K562 (cell line): ENCODE measurements around the gene MPPED2. TPM values are rescaled to one million over a fixed set of nuclear protein-coding genes. Genes with fewer than 3 reads are reported as not detected.

Experiments
- ATAC-seq: fragments of 200-7000 bp; cut with Tn5 transposase; 3 replicates; pipeline ENCODE4 v1.9.1; 2020; ENCODE audit warnings: moderate library complexity
- BruUV-seq: library from RNA; stranded (reverse); fragments of 400-500 nt; replicated peaks from 2 replicates; lab custom pipeline; 2021; lab: Mats Ljungman, UMichigan
- CTCF ChIA-PET: fragments of 300-600 bp; formaldehyde crosslinking; extraction: SDS; loops from one replicate; lab custom pipeline; 2021; ENCODE audit warnings: low intra/inter-chr PET ratio; lab: Yijun Ruan, JAX
- POLR2A ChIA-PET: fragments of 300-600, 350-650 bp; sonication (Branson Sonifier 250); formaldehyde crosslinking; extraction: SDS; loops from one replicate; lab custom pipeline; 2021; ENCODE audit warnings: antibody characterized with exemption, inconsistent platforms; lab: Yijun Ruan, JAX
- DNase-seq, 4 experiments: peaks; one replicate each; pipeline versions ENCODE4 v3.0.0 to v3.0.0-alpha.2; 2011 to 2018; ENCODE audit warnings: low spot score in 3 of 4, mixed read lengths in 3 of 4; ENCODE audit errors: extremely low read depth in 1 of 4
- FAIRE-seq: peaks from 2 replicates; lab custom pipeline; 2011; peaks lifted over from hg19 to GRCh38; lab: Jason Lieb, UNC
- H2AFZ ChIP-seq: 2 replicates; pipeline ENCODE4 v1.6.0; 2011; ENCODE audit warnings: low read depth, low read length, control low read depth, inconsistent platforms
- H3K27ac ChIP-seq: fragments of 200-600 bp; 3 replicates; pipeline ENCODE4 v1.8.0; 2011; ENCODE audit warnings: low read depth, mild to moderate bottlenecking, control low read depth, inconsistent platforms, low read length, moderate library complexity, mixed read lengths; ENCODE audit errors: extremely low read depth
- H3K27me3 ChIP-seq, 2 experiments: fragments of 300-600 bp in 1 of 2; 2 replicates in 1 of 2; 3 replicates in 1 of 2; pipeline versions ENCODE4 v1.6.0 to v1.8.0; 2011; ENCODE audit warnings: inconsistent platforms in 2 of 2, low read length in 2 of 2, mild to moderate bottlenecking in 1 of 2, mixed read lengths in 1 of 2, moderate library complexity in 1 of 2; ENCODE audit not compliant: control insufficient read depth in 2 of 2, insufficient read depth in 2 of 2
- H3K36me3 ChIP-seq: fragments of 300-600 bp; 3 replicates; pipeline ENCODE4 v1.8.0; 2011; ENCODE audit warnings: mild to moderate bottlenecking, low read length, inconsistent platforms; ENCODE audit not compliant: control insufficient read depth, insufficient read depth
- H3K4me1 ChIP-seq, 2 experiments: fragments of 200-600 bp in 1 of 2; replicated peaks in 1 of 2; 2 replicates in 1 of 2; 3 replicates in 1 of 2; pipeline versions ENCODE4 v1.5.1 to v1.8.0; 2011; ENCODE audit warnings: inconsistent platforms in 2 of 2, low read length in 2 of 2, mild to moderate bottlenecking in 1 of 2, mixed read lengths in 1 of 2, moderate library complexity in 1 of 2; ENCODE audit not compliant: control insufficient read depth in 2 of 2, insufficient read depth in 2 of 2
- H3K4me2 ChIP-seq: 2 replicates; pipeline ENCODE4 v1.6.1; 2011; ENCODE audit warnings: low read length, control low read depth, inconsistent platforms, mixed read lengths; ENCODE audit not compliant: insufficient read depth
- H3K4me3 ChIP-seq: fragments of 200-600 bp; sonication (generic), shearing (Covaris generic); 2 replicates; pipeline ENCODE4 v1.5.1; 2016; ENCODE audit warnings: control low read depth, inconsistent platforms
- H3K79me2 ChIP-seq: fragments of 200-600 bp; 3 replicates; pipeline ENCODE4 v1.8.0; 2011; ENCODE audit warnings: low read length, inconsistent platforms; ENCODE audit not compliant: control insufficient read depth, insufficient read depth
- H3K9ac ChIP-seq, 2 experiments: 2 replicates each; pipeline versions ENCODE4 v1.6.0 to v1.6.1; 2011; ENCODE audit warnings: low read depth in 2 of 2, low read length in 2 of 2, control low read depth in 1 of 2, inconsistent platforms in 1 of 2, mild to moderate bottlenecking in 1 of 2, mixed read lengths in 1 of 2; ENCODE audit not compliant: insufficient read depth in 1 of 2
- H3K9me1 ChIP-seq: one replicate; pipeline ENCODE4 v1.6.0; 2011; ENCODE audit warnings: inconsistent platforms, mild to moderate bottlenecking, low read length, moderate library complexity; ENCODE audit not compliant: control insufficient read depth, insufficient read depth
- H3K9me3 ChIP-seq: replicated peaks from 2 replicates; pipeline ENCODE4 v1.5.1; 2011; ENCODE audit warnings: low read depth, low read length, inconsistent platforms; ENCODE audit not compliant: control insufficient read depth, insufficient read depth
- H4K20me1 ChIP-seq: replicated peaks from 2 replicates; pipeline ENCODE4 v1.6.1; 2011; ENCODE audit warnings: low read length, inconsistent platforms, mixed read lengths; ENCODE audit not compliant: control insufficient read depth, insufficient read depth
- ATF1 ChIP-seq, 2 experiments: fragments of 450-650 bp in 1 of 2; IDR thresholded peaks; 2 replicates each; pipeline ENCODE4 v1.6.1; 2016; ENCODE audit warnings: missing compliant biosample characterization in 1 of 2, missing genetic modification characterization in 1 of 2
- XRCC3 ChIP-seq: fragments of 450-650 bp; IDR thresholded peaks from 2 replicates; pipeline ENCODE4 v1.6.1; 2017; ENCODE audit warnings: mild to moderate bottlenecking, moderate library complexity
- ZFP1 ChIP-seq: fragments of 450-650 bp; formaldehyde crosslinking; IDR thresholded peaks from 2 replicates; pipeline ENCODE4 v1.4.0; 2020; ENCODE audit warnings: mild to moderate bottlenecking, mixed read lengths
- ZNF766 ChIP-seq: fragments of 200-800 bp; sonication (Bioruptor generic); conservative IDR thresholded peaks from 2 replicates; pipeline ENCODE4 v1.6.1; 2016; ENCODE audit warnings: missing genetic modification characterization, missing compliant biosample characterization
- WGBS: fragments of 100-300 bp; shearing (Covaris generic); methylation state at CpG from one replicate; pipeline ENCODE4 v1.1.6; 2016; ENCODE audit warnings: low coverage, mixed read lengths; ENCODE audit not compliant: insufficient coverage; ENCODE audit errors: missing lambda C conversion rate; 5-methylcytosine and 5-hydroxymethylcytosine counted together
- in situ Hi-C: fragments of 300-500 bp; cut with MboI; formaldehyde crosslinking; loops from 4 replicates; pipeline ENCODE4 v1.15.0; 2018; ENCODE audit warnings: inconsistent platforms, mixed read lengths
- intact Hi-C: fragments of 100-400 bp; cut with micrococcal nuclease; formaldehyde crosslinking; loops from 2 replicates; pipeline ENCODE4 v1.14.2; 2022
- polyA plus RNA-seq, 8 experiments: library from polyadenylated mRNA; depleted of rRNA in 4 of 8; stranded (reverse) in 5 of 8; unstranded in 3 of 8; fragments of >200 nt; fragmentation: Nextera tagmentation in 2 of 8; fragmentation: Illumina TruSeq in 1 of 8; extraction: Ambion mirVana in 2 of 8; extraction: Trizol in 1 of 8; gene quantifications; 2 replicates each; pipeline versions ENCODE4 v1.2.1 to v1.2.3, GENCODE V29; 2011 to 2014; ENCODE audit warnings: inconsistent platforms in 1 of 8, missing spikeins in 1 of 8
- total RNA-seq, 7 experiments: library from RNA; depleted of rRNA in 6 of 7; stranded (reverse); fragments of >200 nt in 6 of 7; fragmentation: Illumina TruSeq in 2 of 7; extraction: Trizol in 2 of 7; gene quantifications; 2 replicates each; pipeline versions ENCODE4 v1.2.1 to v1.2.3, GENCODE V29; 2011 to 2021; ENCODE audit warnings: low replicate concordance in 1 of 7
- TF ChIP-seq, protein P1 (sequence below), 2 experiments: fragments of 450-650 bp; conservative IDR thresholded peaks; 2 replicates each; pipeline ENCODE4 v1.6.1; 2017; ENCODE audit warnings: mild to moderate bottlenecking in 2 of 2, moderate library complexity in 2 of 2
- TF ChIP-seq, protein P2 (sequence below): sonication (generic); formaldehyde crosslinking; IDR thresholded peaks from 2 replicates; pipeline ENCODE4 v1.8.0; 2023; ENCODE audit warnings: mild to moderate bottlenecking, missing genetic modification reagents

The MPPED2 gene
- total and polyA plus RNA-seq, 9 of the 15 experiments (the other 6 are each of a cell fraction or from before 2014, with no cell fraction given) = not detected

DNA sequence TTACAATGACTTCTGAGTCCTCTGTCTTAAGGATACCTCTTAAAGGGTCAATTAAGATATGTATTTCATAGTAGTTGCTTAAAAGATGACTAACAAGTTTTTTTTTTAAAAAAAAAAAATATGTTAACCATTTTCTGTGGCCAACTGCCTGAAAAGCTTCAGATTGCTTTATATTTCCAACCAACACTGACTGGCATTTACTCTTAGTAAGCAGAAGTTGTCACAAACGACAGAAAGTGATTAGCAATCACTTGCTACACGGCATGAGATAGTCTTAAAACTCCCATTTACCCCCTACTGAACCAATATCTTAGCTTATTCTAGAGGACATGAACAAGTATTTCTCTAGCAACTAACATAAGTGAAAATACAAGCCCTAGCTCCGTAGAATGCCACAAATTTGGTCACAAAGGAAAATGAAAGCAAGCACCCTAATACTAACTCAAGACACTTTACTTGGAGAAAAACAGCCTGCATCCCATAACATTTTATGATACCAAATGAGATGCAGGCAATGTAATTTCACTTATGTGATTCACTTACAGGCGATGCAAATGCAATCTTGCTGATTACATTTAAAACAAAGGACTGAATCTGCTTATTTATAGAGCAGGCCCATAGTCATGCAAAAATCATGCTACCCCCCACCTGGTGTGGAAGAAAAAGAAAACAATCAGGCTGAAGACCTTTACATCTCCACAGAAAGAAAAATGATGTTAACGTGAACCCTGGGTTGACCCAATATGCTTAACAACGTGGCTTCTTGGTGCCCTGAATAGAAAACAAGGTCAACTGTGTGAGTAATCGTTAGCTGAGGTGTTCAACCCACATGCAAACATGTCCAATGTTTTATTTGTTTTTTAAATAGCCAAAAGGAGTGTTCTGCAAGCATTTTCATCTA lies 25.7 kb downstream of the MPPED2 start:
- no peak overlapping the region for H3K4me2 ChIP-seq
- no peaks in the 10 kb centered on the region for H3K27me3 ChIP-seq
- no peaks in the 10 kb centered on the region for H3K79me2 ChIP-seq
- ChIA-PET POLR2A (no interaction called here), CTCF (no interaction called here)
- in situ Hi-C loops (no loop called here), intact Hi-C loops (no loop called here)
- no peak overlapping the region for H2AFZ ChIP-seq
- FAIRE-seq = no peak
- no peak for ATAC-seq
- no peaks in the 10 kb centered on the region for H3K9me1 ChIP-seq
- no peak overlapping the region for H3K4me3 ChIP-seq
- H4K20me1 ChIP-seq = no peaks in the 10 kb centered on the region
- no peaks in the 10 kb centered on the region for H3K9me3 ChIP-seq
- no peak for DNase-seq
- no peak overlapping the region for H3K9ac ChIP-seq
- 2% methylated on average over 7 of the region's 7 CpGs for WGBS
- no TSS peak for BruUV-seq
- H3K27ac ChIP-seq = no peak overlapping the region
- no peak for TF ChIP-seq ZNF766
- no peak for TF ChIP-seq ATF1 (CRISPR knock-in tag; IDR thresholded peaks at IDR 0.05)
- no peak for TF ChIP-seq ATF1 (tag; IDR thresholded peaks at IDR 0.05)
- no peaks in the 10 kb centered on the region for H3K4me1 ChIP-seq
- H3K36me3 ChIP-seq = no peaks in the 10 kb centered on the region

DNA sequence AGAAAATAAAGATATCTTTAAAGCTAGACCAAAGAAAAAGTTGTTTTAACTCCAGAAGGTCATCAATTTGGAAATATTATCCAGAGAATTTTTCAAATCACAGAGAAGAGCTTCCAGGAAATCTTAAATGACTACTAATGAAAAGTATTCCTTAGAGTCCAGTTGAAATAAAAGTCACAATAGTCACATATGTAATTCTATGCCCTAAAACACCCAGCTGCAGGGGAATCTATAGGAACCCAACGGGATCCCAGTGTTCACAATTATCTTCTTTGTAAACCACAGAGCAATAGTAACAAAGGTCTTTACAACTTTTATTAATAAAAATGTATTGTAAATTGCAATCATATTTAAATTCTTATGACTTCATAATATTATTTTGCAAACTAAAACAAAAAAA lies 27.1 kb downstream of the MPPED2 start:
- H4K20me1 ChIP-seq = no peaks in the 10 kb centered on the region
- H3K79me2 ChIP-seq = no peaks in the 10 kb centered on the region
- 0% methylated on average over 1 of the region's 1 CpG for WGBS
- no TSS peak for BruUV-seq
- no peaks in the 10 kb centered on the region for H3K36me3 ChIP-seq
- no peak overlapping the region for H3K27ac ChIP-seq
- ChIA-PET POLR2A (no interaction called here), CTCF (no interaction called here)
- no peaks in the 10 kb centered on the region for H3K9me1 ChIP-seq
- no peaks in the 10 kb centered on the region for H3K9me3 ChIP-seq
- H3K4me3 ChIP-seq = no peak overlapping the region
- no peaks in the 10 kb centered on the region for H3K4me1 ChIP-seq
- ATAC-seq = no peak
- intact Hi-C loops (no loop called here), in situ Hi-C loops (no loop called here)
- no peak for DNase-seq
- no peak overlapping the region for H3K4me2 ChIP-seq
- H3K27me3 ChIP-seq = no peaks in the 10 kb centered on the region
- no peak overlapping the region for H3K9ac ChIP-seq
- FAIRE-seq = no peak
- H2AFZ ChIP-seq = no peak overlapping the region
- TF ChIP-seq, protein P1, sequence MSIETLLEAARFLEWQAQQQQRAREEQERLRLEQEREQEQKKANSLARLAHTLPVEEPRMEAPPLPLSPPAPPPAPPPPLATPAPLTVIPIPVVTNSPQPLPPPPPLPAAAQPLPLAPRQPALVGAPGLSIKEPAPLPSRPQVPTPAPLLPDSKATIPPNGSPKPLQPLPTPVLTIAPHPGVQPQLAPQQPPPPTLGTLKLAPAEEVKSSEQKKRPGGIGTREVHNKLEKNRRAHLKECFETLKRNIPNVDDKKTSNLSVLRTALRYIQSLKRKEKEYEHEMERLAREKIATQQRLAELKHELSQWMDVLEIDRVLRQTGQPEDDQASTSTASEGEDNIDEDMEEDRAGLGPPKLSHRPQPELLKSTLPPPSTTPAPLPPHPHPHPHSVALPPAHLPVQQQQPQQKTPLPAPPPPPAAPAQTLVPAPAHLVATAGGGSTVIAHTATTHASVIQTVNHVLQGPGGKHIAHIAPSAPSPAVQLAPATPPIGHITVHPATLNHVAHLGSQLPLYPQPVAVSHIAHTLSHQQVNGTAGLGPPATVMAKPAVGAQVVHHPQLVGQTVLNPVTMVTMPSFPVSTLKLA (conservative IDR thresholded peaks at IDR 0.05) = no peak
- TF ChIP-seq ZFP1 (CRISPR knock-in tag) (no peak), XRCC3 (no peak)
- TF ChIP-seq, protein P2, sequence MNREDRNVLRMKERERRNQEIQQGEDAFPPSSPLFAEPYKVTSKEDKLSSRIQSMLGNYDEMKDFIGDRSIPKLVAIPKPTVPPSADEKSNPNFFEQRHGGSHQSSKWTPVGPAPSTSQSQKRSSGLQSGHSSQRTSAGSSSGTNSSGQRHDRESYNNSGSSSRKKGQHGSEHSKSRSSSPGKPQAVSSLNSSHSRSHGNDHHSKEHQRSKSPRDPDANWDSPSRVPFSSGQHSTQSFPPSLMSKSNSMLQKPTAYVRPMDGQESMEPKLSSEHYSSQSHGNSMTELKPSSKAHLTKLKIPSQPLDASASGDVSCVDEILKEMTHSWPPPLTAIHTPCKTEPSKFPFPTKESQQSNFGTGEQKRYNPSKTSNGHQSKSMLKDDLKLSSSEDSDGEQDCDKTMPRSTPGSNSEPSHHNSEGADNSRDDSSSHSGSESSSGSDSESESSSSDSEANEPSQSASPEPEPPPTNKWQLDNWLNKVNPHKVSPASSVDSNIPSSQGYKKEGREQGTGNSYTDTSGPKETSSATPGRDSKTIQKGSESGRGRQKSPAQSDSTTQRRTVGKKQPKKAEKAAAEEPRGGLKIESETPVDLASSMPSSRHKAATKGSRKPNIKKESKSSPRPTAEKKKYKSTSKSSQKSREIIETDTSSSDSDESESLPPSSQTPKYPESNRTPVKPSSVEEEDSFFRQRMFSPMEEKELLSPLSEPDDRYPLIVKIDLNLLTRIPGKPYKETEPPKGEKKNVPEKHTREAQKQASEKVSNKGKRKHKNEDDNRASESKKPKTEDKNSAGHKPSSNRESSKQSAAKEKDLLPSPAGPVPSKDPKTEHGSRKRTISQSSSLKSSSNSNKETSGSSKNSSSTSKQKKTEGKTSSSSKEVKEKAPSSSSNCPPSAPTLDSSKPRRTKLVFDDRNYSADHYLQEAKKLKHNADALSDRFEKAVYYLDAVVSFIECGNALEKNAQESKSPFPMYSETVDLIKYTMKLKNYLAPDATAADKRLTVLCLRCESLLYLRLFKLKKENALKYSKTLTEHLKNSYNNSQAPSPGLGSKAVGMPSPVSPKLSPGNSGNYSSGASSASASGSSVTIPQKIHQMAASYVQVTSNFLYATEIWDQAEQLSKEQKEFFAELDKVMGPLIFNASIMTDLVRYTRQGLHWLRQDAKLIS (CRISPR knock-in tag) = no peak
